ENCODE data around the gene PSMD3.
"Not testable (repeated sequence)": the region's sequence is repeated elsewhere in the genome, so short reads cannot be mapped to it uniquely, and the experiment has no call there.

PSMD3 gene

GRCh38 chr17:39980351-39981206, at the start of gene PSMD3:
TSS of gene PSMD3 (plus strand) at chr17:39980807. CDS start at chr17:39980971, 164 bp downstream.
- peak; percentile 93 to 94 for DNase-seq (ENCODE audit: low read depth in 2 of 2, low spot score in 1 of 2)

GRCh38 chr17:39933912-39934311, 46.7 kb upstream of the PSMD3 start:
- no peak for DNase-seq (ENCODE audit: low read depth in 2 of 2, low spot score in 1 of 2)

- no peak for DNase-seq (ENCODE audit: low read depth in 2 of 2, low spot score in 1 of 2)
Observed at GRCh38 chr17:39934324-39934723, 46.3 kb upstream of the PSMD3 start.

GRCh38 chr17:39935909-39936308, 44.7 kb upstream of the PSMD3 start:
- no peak for DNase-seq (ENCODE audit: low read depth in 2 of 2, low spot score in 1 of 2)

- no peak for DNase-seq (ENCODE audit: low read depth in 2 of 2, low spot score in 1 of 2)
Observed at GRCh38 chr17:39937447-39937846, 43.2 kb upstream of the PSMD3 start.

- DNase-seq (ENCODE audit: low read depth in 2 of 2, low spot score in 1 of 2) = no peak
Observed at GRCh38 chr17:39938140-39938869, 42.3 kb upstream of the PSMD3 start.

- DNase-seq (ENCODE audit: low read depth in 2 of 2, low spot score in 1 of 2) = no peak
Observed at GRCh38 chr17:39939106-39939505, 41.5 kb upstream of the PSMD3 start.

GRCh38 chr17:39939588-39940419, 40.8 kb upstream of the PSMD3 start:
- DNase-seq (ENCODE audit: low read depth in 2 of 2, low spot score in 1 of 2) = no peak

- no peak for DNase-seq (ENCODE audit: low read depth in 2 of 2, low spot score in 1 of 2)
Observed at GRCh38 chr17:39943702-39944392, 36.8 kb upstream of the PSMD3 start.

- no peak for DNase-seq (ENCODE audit: low read depth in 2 of 2, low spot score in 1 of 2)
Observed at GRCh38 chr17:39944393-39944711, 36.3 kb upstream of the PSMD3 start.

- DNase-seq (ENCODE audit: low read depth in 2 of 2, low spot score in 1 of 2) = no peak
Observed at GRCh38 chr17:39946551-39947330, 33.9 kb upstream of the PSMD3 start.

- not testable (repeated sequence) for DNase-seq (ENCODE audit: low read depth in 2 of 2, low spot score in 1 of 2)
Observed at GRCh38 chr17:39948489-39948828, 32.1 kb upstream of the PSMD3 start.

GRCh38 chr17:39949028-39949427, 31.6 kb upstream of the PSMD3 start:
- no peak for DNase-seq (ENCODE audit: low read depth in 2 of 2, low spot score in 1 of 2)

GRCh38 chr17:39950871-39951348, 29.7 kb upstream of the PSMD3 start:
- no peak for DNase-seq (ENCODE audit: low read depth in 2 of 2, low spot score in 1 of 2)

GRCh38 chr17:39951924-39952679, 28.5 kb upstream of the PSMD3 start:
- no peak for DNase-seq (ENCODE audit: low read depth in 2 of 2, low spot score in 1 of 2)

- peak; percentile 95 for DNase-seq (ENCODE audit: low read depth in 2 of 2, low spot score in 1 of 2)
Observed at GRCh38 chr17:39952680-39953470, 27.7 kb upstream of the PSMD3 start.

- DNase-seq (ENCODE audit: low read depth in 2 of 2, low spot score in 1 of 2) = no peak
Observed at GRCh38 chr17:39953471-39953888, 27.1 kb upstream of the PSMD3 start.

- no peak for DNase-seq (ENCODE audit: low read depth in 2 of 2, low spot score in 1 of 2)
Observed at GRCh38 chr17:39954876-39955275, 25.7 kb upstream of the PSMD3 start.

Data from stimulated activated CD8-positive, alpha-beta memory T cell treated with anti-CD3 and anti-CD28 coated beads, Interleukin-4, amount 100 ng/mL, for 1 hour (primary cell).